ENCODE results near the gene PLA2G3.
"Not testable (repeated sequence)": the region's sequence is repeated elsewhere in the genome, so short reads cannot be mapped to it uniquely, and the experiment has no call there.

PLA2G3 gene

DNA sequence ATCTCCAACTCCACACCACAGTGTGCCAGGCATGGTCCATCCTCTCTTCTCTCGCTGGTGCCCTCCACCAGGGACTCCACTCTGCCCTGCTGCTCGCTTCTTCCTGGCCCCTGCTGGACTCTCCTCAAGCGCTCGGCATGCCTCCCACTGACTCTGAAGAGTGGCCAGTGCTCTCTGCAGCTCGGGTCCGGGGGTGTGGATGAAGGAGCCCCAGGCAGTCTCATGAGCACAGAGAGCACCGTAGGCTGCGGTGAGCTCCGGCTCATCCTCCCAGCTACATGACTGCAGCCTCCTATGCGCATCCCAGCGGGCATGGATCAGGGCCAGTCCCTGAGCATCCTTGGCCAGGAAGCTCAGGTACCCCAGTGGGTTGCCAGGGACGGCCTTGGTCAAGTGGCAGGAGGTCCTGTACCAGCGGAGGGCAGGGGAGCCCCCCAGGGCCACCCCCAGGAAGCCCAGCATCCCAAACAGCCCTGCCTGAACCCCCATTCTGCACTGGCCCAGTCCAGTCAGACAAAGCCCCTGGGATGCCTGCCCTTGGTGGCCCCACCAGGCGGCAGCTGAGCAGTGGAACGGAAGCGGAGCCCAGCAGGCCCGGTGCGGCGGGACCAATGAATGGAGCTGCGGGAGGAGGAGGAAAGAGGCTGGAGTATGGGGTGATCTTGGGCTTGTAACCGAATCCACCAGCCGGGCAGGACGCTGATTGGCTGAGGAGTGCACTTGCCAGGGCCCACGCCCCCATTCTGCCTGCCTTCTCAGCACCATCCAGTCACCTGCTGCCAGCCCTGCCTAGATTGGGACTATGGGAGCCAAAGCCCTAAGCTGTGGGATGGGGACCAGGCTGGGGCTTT lies at the start of gene PLA2G3:
Gene PLA2G3, minus strand, starts transcription at position 643 of the 851 bp plus-strand sequence. Its CDS starts 154 bp downstream, at position 489.
- no peak for DNase-seq

DNA sequence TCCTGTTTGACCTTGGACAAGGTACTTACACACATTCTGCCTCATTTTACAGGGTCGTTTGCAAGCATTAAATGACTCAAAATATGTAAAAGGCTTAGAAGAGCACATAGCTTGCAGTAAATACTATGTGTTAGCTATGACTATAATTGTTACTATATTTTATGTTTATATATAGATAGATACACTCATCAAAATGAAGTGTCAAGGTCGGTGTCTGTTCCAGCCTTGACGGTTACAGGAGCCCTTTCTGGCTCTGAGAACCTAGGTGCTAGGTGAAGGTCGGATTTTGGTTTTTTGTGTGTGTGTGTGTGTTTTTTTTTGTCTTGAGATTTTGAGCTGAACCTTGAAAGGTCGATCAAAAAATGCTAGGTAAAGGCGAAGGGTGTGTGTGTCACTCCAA lies 47.3 kb upstream of the PLA2G3 start:
- no peak for DNase-seq

DNA sequence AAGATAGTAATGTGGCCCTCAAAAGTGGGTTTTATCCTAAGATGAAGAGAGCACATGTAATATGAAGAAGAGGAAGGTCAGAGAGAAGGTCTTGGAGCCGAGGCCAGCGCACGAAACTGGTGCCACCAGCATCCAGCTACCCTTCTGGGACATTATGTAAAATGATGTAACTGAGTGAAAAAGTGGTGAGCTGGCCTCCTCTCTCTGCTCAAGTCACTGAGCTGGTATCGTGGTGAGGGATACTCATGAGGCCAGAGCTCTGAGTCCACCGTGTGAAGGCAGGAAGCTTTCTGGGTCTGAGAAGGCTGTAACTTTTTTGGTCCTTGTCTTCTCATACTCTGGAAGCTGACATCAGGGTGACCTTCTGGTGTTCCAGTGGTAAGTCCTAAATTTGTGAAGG lies 44.7 kb upstream of the PLA2G3 start:
- no peak for DNase-seq

DNA sequence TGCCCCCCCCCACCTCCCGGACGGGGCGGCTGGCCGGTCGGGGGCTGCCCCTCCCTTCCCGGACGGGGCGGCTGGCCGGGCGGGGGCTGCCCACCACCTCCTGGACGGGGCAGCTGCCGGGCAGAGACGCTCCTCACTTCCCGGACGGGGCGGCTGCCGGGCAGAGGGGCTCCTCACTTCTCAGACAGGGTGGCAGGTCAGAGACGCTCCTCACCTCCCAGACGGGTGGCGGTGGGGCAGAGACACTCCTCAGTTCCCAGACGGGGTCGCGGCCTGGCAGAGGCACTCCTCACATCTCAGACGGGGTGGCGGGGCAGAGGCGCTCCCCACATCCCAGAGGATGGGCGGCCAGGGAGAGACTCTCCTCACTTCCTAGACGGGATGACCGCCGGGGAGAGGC lies 43.7 kb upstream of the PLA2G3 start:
- DNase-seq: no peak

GRCh38 chr22:31179345-31179744 lies 39.0 kb upstream of the PLA2G3 start:
- no peak for DNase-seq

GRCh38 chr22:31178859-31179258 lies 38.6 kb upstream of the PLA2G3 start:
- no peak for DNase-seq

DNA sequence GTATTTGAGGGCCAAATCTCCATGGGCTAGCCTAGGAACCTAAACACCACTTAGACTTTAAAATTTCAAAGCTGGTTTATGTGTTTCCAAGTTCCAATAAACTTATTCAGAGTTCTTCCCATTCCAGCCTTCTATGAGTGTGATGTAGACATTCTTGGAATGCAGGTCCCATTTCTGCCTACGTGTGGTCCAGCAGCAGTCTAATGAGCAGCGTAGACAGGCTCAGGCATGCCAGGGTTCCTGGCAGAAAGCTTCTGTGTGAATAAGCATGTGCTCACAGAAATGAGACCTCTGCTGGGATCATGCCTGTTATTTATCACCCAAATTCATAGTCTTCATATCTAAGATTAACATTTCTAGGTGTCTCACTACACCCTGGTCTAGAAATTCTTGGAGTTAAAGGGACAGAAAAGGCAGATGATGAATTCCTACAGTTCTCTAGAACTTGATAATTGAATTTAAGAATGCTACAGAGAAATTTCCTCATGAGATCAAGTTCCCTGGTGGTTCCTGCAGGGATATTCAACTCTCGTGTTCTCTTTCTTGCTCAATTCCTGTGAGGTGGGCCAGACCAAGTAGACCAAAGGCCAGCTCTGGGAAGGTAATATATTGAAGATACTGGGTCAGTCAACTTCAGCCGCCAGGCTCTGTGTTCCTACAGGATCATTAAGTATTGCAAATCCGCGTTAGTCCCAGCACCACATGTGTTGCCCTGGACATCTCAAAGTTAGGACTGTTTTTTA lies 37.3 kb upstream of the PLA2G3 start:
- no peak for DNase-seq

DNA sequence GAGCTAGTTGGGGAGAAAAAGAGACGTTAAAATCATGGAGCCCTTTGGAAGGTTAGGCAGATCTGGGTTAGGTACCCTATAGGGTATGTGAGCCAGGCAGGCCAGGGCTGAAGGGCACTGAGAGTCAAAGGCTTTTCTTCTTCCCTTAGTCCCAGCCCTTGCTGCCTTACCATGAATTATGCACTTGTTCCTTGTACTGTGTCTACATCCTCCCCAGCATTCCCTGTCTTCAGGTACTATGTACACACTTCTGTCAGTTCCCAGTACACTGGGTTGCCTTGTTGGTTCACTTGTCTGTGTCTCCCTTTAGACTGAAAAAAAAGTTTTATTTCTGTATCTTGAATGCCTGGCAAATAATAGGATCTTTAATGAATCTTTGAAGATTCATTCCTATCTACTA lies 36.6 kb upstream of the PLA2G3 start:
- no peak for DNase-seq

DNA sequence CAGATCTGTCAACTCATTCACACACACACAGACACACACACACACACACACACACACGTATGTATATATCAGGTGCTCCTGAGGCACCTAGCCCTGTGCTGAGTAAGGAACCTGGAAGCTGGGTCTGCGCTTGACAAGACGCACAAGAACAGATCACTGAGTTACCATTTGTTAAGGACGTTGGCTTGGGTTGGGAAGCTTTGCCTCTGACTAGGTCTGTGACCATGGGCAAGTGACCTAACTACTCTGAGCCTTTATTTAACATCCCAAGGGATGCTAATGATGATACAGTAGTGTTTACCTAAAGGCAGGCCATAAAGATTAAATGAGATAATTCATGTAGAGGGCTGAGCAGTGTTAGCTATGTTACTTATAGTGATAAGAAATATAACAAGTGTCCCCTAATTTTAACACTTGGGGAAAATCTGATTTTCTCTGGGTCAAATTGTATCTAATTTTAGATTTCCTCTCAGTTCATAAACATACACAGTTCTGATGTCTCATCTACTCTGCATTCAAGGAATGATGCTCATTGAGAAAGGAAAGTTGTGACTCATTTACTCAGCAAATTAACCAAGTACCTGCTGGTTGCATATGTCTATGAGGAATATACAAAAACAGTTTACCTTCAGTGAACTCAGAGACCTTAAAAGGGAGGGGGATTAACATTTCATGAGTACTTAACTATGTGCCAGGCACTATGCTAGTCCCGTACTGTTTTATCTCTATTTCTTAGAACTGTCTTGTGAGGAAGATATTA lies 33.3 kb upstream of the PLA2G3 start:
- DNase-seq: no peak

- not testable (repeated sequence) for DNase-seq
Observed at GRCh38 chr22:31171734-31172133, 31.4 kb upstream of the PLA2G3 start.

DNA sequence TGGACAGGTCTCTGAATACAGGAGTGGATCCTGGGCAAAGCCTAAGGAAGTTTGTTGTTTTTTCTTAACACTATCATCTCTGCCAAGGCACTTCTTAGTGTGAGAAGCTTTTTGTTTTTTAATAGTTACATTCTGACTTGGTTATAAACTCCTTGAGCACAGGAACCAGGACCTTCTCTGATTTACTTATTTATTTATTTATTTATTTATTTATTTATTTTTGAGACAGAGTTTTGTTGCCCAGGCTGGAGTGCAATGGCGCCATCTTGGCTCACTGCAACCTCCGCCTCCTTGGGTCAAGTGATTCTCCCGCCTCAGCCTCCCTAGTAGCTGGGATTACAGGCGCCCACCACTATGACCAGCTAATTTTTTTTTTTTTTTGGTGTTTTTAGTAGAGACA lies 30.7 kb upstream of the PLA2G3 start:
- no peak for DNase-seq

- no peak for DNase-seq
Observed at GRCh38 chr22:31162015-31162765, 21.9 kb upstream of the PLA2G3 start.

GRCh38 chr22:31161386-31161785 lies 21.1 kb upstream of the PLA2G3 start:
- DNase-seq: no peak

GRCh38 chr22:31160328-31160978 lies 20.1 kb upstream of the PLA2G3 start:
- peak; percentile 14 to 27 for DNase-seq

DNA sequence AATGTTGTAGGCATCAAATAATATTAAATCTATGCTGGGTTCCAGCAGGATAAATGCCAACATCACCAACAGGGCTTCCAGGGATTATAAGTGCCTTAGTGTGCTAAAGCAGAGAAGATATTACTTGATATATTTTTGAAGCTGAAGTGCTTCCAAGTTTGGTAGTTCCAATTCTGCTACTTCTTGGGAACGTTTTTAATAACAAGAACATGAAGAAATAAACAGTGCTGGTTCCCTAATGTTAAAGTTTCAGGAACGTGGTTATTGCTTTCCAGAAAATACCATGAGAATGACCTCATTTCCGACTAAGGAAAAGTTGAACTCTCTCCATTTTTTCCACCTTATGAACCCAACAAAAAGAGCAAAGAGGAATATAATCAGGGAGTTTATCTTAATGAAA lies 15.1 kb upstream of the PLA2G3 start:
- DNase-seq: no peak

DNA sequence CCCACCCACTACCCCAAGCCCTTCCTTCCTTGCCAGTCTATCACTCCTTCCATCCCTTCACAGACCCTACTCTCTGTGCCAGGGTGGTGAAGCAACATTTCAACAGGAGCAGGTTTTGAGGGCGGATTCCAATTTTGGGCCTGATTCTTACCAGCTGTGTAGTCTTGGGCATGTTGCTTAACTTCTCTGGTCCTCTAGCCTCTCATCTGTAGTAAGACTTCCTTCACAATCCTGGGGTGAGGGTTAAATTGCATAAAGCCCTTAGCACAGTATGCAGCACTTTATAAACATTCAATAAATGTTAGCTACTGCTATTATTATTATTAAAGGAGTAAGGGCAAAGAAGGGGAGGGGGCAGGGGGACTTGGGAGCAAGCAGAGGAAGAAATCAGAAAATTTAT lies 14.7 kb upstream of the PLA2G3 start:
- no peak for DNase-seq

GRCh38 chr22:31153357-31153756 lies 13.0 kb upstream of the PLA2G3 start:
- DNase-seq: no peak

DNA sequence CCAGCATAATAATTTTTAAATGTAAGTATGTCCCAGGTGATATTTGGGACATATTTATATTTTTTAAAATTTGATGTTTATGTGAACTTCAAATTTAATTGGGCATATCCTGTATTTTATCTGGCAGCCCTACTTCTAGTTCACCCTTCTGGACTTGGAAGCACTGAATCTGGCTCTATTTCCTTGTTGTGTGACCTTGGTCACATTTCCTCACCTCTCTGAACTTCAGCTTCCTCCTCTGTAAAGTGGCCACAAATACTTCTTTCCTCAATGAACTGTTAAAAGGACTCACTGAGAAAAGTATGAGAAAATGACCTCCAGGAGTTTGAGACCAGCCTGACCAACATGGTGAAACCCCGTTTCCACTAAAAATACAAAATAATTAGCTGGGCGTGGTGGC lies 11.6 kb upstream of the PLA2G3 start:
- DNase-seq: no peak

DNA sequence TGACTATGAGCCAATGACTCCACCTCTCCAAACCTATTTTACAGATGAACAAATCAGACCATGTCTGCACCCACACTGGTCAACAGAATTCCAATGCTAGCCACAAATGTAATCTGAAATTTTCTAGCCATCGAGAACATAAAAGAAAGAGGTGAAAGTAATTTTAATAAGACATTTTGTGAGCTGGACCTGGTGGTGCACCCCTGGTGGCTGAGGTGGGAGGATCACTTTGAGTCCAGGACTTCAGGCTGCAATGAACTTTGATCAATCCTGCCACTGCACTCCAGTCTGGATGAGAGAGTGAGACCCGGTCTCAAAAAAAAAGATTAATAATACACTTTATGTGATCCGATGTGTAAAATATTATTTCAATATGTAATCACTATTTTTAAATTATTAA lies 10.3 kb upstream of the PLA2G3 start:
- no peak for DNase-seq

DNA sequence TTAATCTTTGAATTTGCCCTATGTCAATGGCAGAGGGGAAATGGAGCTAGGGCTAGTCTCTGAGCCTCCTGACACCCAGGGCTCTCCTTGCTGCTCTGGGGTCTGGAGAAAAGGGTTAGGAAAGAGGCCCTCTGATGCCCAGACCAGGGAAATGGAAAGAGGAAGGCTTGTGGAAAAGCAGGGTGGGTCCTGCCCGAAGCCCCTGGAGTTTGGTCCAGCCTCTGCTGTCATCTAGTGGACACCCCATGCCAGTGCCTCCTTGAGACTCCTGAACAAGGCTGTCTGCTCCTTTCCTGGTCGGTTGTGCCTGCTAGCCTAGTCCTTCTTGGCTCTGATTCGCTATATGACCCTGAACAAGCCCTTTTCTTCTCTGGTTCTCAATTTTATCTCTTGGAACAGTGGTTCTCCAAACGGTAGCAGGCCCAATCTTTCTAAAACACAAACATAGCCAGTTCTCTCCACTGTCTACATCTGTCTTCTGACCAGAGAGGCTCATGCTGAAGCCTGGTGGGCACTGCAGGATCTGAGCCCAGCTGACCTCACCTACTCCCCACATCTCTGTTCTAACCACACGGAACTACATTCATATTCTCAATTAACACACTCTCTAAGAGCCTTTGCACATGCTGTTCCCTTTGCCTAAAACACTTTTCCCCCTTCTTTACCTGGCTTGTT lies 8.8 kb upstream of the PLA2G3 start:
- peak; percentile 37 to 38 for DNase-seq

DNA sequence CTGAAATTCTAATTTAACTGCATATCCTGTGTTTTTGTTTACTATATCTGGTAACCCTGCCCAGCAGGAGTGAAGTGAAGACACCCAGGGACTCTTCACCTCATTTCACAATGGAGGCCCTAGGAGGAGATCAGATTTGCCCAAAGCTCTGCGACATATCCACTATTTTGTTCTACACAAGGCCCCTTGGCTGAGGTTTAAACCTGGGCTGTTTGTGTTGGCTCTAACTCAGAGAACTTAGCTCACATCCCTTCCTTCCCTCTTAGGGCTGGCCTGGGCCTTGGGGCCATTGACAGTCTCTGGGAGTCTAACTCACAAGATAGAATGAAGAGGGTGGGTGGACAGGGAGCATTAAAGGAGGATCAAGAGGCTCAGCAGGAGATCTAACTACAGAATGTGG lies 8.2 kb upstream of the PLA2G3 start:
- no peak for DNase-seq

- DNase-seq: no peak
Observed at GRCh38 chr22:31144223-31144622, 3.9 kb upstream of the PLA2G3 start.

Data from stimulated activated CD4-positive, alpha-beta T cell treated with anti-CD3 and anti-CD28 coated beads, Interleukin-2, amount 100 ng/mL, for 24 hours (primary cell).